PC-3 (cell line): ENCODE data around the gene MTCL3.

ENCODE experiments used
- ATAC-seq: fragments of 200-7000 bp; cut with Tn5 transposase; 2 replicates; pipeline ENCODE4 v1.9.1; 2020; ENCODE audit warnings: mild to moderate bottlenecking, moderate library complexity
- BruUV-seq: library from RNA; stranded (reverse); fragments of 400-500 nt; replicated peaks from 2 replicates; lab custom pipeline; 2021; lab: Mats Ljungman, UMichigan
- CTCF ChIA-PET: fragments of 300-600 bp; sonication (Branson Sonifier 250); formaldehyde crosslinking; loops from one replicate; lab custom pipeline; 2022; ENCODE audit warnings: antibody characterized with exemption; lab: Charles Lee
- POLR2A ChIA-PET: fragments of 300-600 bp; sonication (Branson Sonifier 250); formaldehyde crosslinking; loops from one replicate; lab custom pipeline; 2022; ENCODE audit warnings: antibody characterized with exemption; ENCODE audit not compliant: unreplicated experiment; lab: Charles Lee
- DNase-seq: peaks from one replicate; pipeline ENCODE4 v3.0.0-alpha.2; 2015
- H2AFZ ChIP-seq: fragments of 300-600 bp; sonication (generic); 2 replicates; pipeline ENCODE4 v1.6.0; 2016; ENCODE audit warnings: antibody characterized with exemption, low read length
- H3F3A ChIP-seq: fragments of 300-600 bp; sonication (generic); one replicate; pipeline ENCODE4 v1.6.0; 2017; ENCODE audit warnings: antibody characterized with exemption, low read length, control low read depth, mild to moderate bottlenecking; ENCODE audit not compliant: unreplicated experiment
- H3K27ac ChIP-seq: fragments of 300-600 bp; sonication (generic); 2 replicates; pipeline ENCODE4 v1.5.1; 2016; ENCODE audit warnings: mild to moderate bottlenecking, low read length
- H3K27me3 ChIP-seq: fragments of 300-600 bp; sonication (generic); 2 replicates; pipeline ENCODE4 v1.6.1; 2016; ENCODE audit warnings: low read length, mixed read lengths
- H3K36me3 ChIP-seq: fragments of 300-600 bp; sonication (generic); 2 replicates; pipeline ENCODE4 v1.6.1; 2016; ENCODE audit warnings: low read depth, mixed run types, low read length, mixed read lengths
- H3K4me1 ChIP-seq: fragments of 300-600 bp; sonication (generic); 2 replicates; pipeline ENCODE4 v1.5.1; 2016; ENCODE audit warnings: low read length; ENCODE audit not compliant: insufficient read depth
- H3K4me2 ChIP-seq: fragments of 300-600 bp; sonication (generic); 2 replicates; pipeline ENCODE4 v1.6.0; 2016; ENCODE audit warnings: low read length
- H3K4me3 ChIP-seq: fragments of 300-600 bp; sonication (generic); 2 replicates; pipeline ENCODE4 v1.5.1; 2016; ENCODE audit warnings: mild to moderate bottlenecking, low read length, mixed read lengths
- H3K79me2 ChIP-seq: fragments of 300-600 bp; sonication (generic); 2 replicates; pipeline ENCODE4 v1.6.1; 2017; ENCODE audit warnings: low read length, mixed read lengths
- H3K9ac ChIP-seq: fragments of 300-600 bp; sonication (generic); 2 replicates; pipeline ENCODE4 v1.6.0; 2016; ENCODE audit warnings: mild to moderate bottlenecking, low read length
- H3K9me2 ChIP-seq: fragments of 300-600 bp; sonication (generic); replicated peaks from 2 replicates; pipeline ENCODE4 v1.6.1; 2016; ENCODE audit warnings: mixed run types, low read length, mixed read lengths
- H3K9me3 ChIP-seq: fragments of 300-600 bp; sonication (generic); 2 replicates; pipeline ENCODE4 v1.6.1; 2016; ENCODE audit warnings: low read length, mixed read lengths
- H4K20me1 ChIP-seq: fragments of 300-600 bp; sonication (generic); 2 replicates; pipeline ENCODE4 v1.6.1; 2016; ENCODE audit warnings: low read length, mixed read lengths
- EZH2 ChIP-seq: fragments of 300-600 bp; sonication (generic); IDR thresholded peaks from one replicate; pipeline ENCODE4 v1.6.1; 2017; ENCODE audit warnings: antibody characterized with exemption, mild to moderate bottlenecking, low read length; ENCODE audit not compliant: unreplicated experiment
- EZH2phosphoT487 ChIP-seq: fragments of 300-600 bp; sonication (generic); IDR thresholded peaks from 2 replicates; pipeline ENCODE4 v1.6.1; 2018; ENCODE audit warnings: mild to moderate bottlenecking, antibody characterized with exemption, low read length, borderline replicate concordance
- intact Hi-C: fragments of 100-400 bp; cut with micrococcal nuclease; formaldehyde crosslinking; loops from 2 replicates; pipeline ENCODE4 v1.9.0; 2023
- TF ChIP-seq, protein P1 (sequence below): fragments of 300-600 bp; sonication (generic); conservative IDR thresholded peaks from 2 replicates; pipeline ENCODE4 v1.5.1; 2017; ENCODE audit warnings: antibody characterized with exemption, low read depth, mild to moderate bottlenecking, low read length

The MTCL3 gene

DNA sequence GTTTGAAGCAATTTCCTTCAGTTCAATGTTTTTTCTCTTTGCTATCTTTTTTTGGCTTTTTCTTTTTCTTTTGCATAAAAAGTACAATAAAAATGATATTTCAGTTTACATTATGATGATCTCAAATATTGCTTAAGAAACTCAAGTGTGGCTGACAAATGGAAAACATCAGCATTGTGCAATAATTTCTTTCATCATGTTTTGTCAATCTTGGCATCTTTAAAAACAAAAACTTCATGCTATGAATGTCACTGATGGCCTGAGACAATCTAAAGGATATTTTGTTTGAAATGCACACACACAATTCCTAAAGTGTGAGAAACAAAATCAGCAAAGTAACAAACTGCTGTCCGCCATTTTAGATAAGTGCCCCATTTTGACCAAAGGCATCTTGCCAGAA, 13.9 kb upstream of the MTCL3 start:
- Histone ChIP-seq H3K9me3 (no peaks in the 10 kb centered on the region), H3K79me2 (no peaks in the 10 kb centered on the region), H3K4me2 (no peak overlapping the region), H3K9ac (no peak overlapping the region), H3K4me1 (no peaks in the 10 kb centered on the region), H3K9me2 (no peaks in the 10 kb centered on the region), H2AFZ (no peak overlapping the region), H3K36me3 (no peaks in the 10 kb centered on the region), H3K27me3 (no peaks in the 10 kb centered on the region), H3K4me3 (no peak overlapping the region), H3K27ac (no peak overlapping the region), H3F3A (no peaks in the 10 kb centered on the region), H4K20me1 (no peaks in the 10 kb centered on the region)
- BruUV-seq, result no TSS peak
- ATAC-seq (no peak), DNase-seq (no peak)
- TF ChIP-seq EZH2phosphoT487 (no peak), EZH2 (no peak)
- TF ChIP-seq, protein P1, sequence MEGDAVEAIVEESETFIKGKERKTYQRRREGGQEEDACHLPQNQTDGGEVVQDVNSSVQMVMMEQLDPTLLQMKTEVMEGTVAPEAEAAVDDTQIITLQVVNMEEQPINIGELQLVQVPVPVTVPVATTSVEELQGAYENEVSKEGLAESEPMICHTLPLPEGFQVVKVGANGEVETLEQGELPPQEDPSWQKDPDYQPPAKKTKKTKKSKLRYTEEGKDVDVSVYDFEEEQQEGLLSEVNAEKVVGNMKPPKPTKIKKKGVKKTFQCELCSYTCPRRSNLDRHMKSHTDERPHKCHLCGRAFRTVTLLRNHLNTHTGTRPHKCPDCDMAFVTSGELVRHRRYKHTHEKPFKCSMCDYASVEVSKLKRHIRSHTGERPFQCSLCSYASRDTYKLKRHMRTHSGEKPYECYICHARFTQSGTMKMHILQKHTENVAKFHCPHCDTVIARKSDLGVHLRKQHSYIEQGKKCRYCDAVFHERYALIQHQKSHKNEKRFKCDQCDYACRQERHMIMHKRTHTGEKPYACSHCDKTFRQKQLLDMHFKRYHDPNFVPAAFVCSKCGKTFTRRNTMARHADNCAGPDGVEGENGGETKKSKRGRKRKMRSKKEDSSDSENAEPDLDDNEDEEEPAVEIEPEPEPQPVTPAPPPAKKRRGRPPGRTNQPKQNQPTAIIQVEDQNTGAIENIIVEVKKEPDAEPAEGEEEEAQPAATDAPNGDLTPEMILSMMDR, result no peak
- ChIA-PET CTCF (no interaction called here), POLR2A (interaction anchor here (1.0 kb wide), 1 partner anchor 157 kb away, joined by 3 read pairs; no protein-coding TSS in a partner anchor)
- intact Hi-C loops, result no loop called here

DNA sequence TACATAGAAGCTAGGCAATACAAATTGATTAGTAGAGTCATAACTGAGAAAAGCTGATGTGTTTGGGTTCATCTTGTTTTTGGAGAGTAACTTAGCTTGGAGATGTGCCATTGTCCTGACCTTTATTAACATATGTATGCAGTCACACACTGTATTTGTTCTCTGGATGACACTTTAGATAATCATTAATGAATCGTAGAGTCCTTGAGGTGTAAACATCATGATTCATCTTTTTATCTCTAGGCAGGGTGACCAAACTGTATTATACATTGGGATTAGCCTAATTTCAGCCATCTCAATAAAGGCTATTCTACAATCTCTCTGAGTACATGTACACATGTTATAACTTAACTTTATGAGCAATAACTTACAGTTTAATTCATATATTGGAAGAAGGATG, 3.6 kb upstream of the MTCL3 start:
- no peak overlapping the region for H3K4me2 ChIP-seq
- ChIA-PET CTCF (no interaction called here), POLR2A (no interaction called here)
- no peak for ATAC-seq
- DNase-seq, result no peak
- no peaks in the 10 kb centered on the region for H3K9me2 ChIP-seq
- no peaks in the 10 kb centered on the region for H3F3A ChIP-seq
- intact Hi-C loops, result no loop called here
- H3K9ac ChIP-seq, result no peak overlapping the region
- no peak overlapping the region for H3K4me3 ChIP-seq
- TF ChIP-seq EZH2, result no peak
- TF ChIP-seq, protein P1, result no peak
- TF ChIP-seq EZH2phosphoT487, result no peak
- no peaks in the 10 kb centered on the region for H4K20me1 ChIP-seq
- no peak overlapping the region for H3K27ac ChIP-seq
- H3K36me3 ChIP-seq, result no peaks in the 10 kb centered on the region
- no peak overlapping the region for H2AFZ ChIP-seq
- no TSS peak for BruUV-seq
- H3K79me2 ChIP-seq, result no peaks in the 10 kb centered on the region
- peaks cover 5% of the 10 kb centered on the region; the same call in 1 of the 2 replicates for H3K27me3 ChIP-seq
- H3K9me3 ChIP-seq, result no peaks in the 10 kb centered on the region
- no peaks in the 10 kb centered on the region for H3K4me1 ChIP-seq

DNA sequence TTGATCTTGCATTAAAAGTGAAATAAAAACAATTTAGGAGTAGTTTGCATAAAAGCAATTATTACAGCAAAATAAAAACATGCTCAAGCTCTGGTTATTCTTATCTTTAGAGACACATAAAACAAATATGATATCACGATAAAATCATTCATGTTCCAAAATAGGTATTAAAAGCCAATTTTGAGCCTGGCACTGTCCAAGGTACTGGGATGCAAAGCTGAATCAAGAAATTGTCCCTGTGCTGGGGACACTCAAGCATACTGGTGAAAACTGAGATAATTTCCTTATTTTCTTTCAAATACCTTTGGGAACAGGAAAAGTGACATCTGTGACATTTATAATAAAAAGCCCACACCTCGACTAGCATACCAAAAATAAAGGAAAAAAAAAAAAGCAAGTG, 931 bp upstream of the MTCL3 start:
- no peak for DNase-seq
- H4K20me1 ChIP-seq, result no peaks in the 10 kb centered on the region
- H3K79me2 ChIP-seq, result no peaks in the 10 kb centered on the region
- intact Hi-C loops, result no loop called here
- no peak overlapping the region for H2AFZ ChIP-seq
- H3K4me1 ChIP-seq, result no peaks in the 10 kb centered on the region
- no peak overlapping the region for H3K9ac ChIP-seq
- no peaks in the 10 kb centered on the region for H3F3A ChIP-seq
- H3K4me2 ChIP-seq, result no peak overlapping the region
- H3K9me3 ChIP-seq, result no peaks in the 10 kb centered on the region
- no TSS peak for BruUV-seq
- H3K27me3 ChIP-seq, result peaks cover 5% of the 10 kb centered on the region; the same call in 1 of the 2 replicates
- no peaks in the 10 kb centered on the region for H3K9me2 ChIP-seq
- ChIA-PET CTCF (interaction anchor here (0.6 to 0.7 kb wide), 2 partner anchors 28 to 1698 kb away, joined by 3 to 5 read pairs; no protein-coding TSS in a partner anchor), POLR2A (no interaction called here)
- peaks cover 2% of the 10 kb centered on the region; the same call in 1 of the 2 replicates for H3K36me3 ChIP-seq
- TF ChIP-seq EZH2phosphoT487 (no peak), EZH2 (no peak)
- TF ChIP-seq, protein P1, result no peak
- no peak overlapping the region for H3K27ac ChIP-seq
- no peak for ATAC-seq
- no peak overlapping the region for H3K4me3 ChIP-seq
